OCI-M1 (cell line): ENCODE data around the gene MKLN1.

Source experiments
- DNase-seq: peaks from one replicate; lab custom pipeline; 2025; lab: John Stamatoyannopoulos, UW

Gene MKLN1

DNA sequence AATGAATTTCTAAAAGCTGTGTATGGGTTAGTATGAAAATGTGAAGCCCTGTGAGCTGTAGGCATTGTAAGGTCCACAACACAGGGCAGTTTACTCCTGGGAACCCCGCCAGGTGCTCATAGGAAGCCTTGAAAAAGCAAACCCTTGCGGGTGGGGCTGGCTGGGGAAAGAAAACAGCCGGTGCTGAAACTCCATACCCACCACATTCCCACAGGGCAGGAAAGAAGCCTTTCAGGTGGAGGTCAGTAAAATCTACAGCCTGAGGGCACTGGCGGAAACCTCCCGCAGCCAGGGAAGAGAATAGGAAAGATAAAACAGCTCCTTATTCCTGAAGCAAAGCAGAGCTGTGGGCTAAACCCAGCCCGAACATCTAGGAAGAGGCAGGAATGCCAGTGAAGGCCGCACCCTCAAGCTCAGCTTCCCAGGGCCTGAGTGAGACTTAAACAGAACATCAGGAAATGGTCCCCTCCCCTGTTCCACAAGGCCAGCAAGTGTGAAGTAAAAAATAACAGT, 194.0 kb downstream of the MKLN1 start:
- no peak for DNase-seq

GRCh38 chr7:131522325-131522930, 194.8 kb downstream of the MKLN1 start:
- DNase-seq = peak; percentile 64

DNA sequence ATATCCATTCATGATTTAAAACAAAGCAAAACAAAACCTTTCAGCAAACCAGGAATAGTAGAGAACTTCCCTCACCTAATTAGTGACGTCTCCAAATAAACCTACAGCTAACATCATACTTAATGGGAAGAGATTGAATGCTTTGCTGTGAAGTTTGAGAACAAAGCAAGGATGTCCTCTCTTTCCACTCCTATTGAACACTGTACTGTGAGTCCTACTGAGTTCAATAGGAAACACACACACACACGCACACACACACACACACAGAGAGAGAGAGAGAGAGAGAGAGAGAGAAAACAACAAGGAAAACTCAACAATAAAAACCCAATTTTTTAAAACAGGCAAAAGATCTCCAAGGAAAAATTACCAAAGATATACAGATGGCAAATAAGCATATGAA, 196.4 kb downstream of the MKLN1 start:
- no peak for DNase-seq

- no peak for DNase-seq
Measured at GRCh38 chr7:131524703-131525102, 197.0 kb downstream of the MKLN1 start.

DNA sequence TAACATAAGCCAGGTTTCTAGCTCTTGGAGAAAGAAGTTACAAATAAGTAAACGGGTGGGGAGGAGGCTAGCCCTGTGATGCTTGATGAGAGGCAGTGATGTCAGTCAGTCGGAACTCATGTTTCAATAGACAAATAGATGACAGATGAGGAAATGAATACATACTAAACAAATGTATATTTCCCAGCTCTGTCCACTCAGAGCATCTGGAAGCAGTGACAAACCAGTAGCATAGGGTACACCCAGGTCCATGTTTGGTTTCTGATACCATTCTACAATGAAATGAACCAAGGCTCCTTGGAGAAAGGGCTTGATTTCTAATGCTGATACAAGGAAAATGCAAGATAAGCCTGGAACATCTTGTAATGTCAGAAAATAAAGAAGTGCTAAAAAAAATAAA, 198.1 kb downstream of the MKLN1 start:
- DNase-seq = no peak

- DNase-seq = no peak
Measured at GRCh38 chr7:131527456-131527855, 199.8 kb downstream of the MKLN1 start.

DNA sequence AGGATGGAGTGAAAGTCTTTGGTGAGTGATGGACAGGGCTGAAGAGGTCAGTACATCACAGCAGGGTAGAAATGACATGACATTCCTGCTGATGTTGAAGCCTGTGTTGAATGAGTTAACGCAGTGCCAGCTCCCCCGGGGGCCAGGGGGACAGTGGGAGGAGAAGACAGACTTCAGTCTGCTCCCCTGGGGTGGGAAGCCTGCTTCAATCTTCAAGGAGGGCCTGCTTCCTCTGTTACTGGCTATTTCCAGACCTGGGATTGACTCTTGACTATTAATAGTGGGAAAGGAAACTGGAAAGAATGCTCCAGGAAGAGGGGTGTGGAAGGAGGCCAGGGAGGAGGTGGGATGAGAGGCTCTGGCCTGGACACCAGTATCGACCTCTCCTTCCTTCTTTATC, 201.5 kb downstream of the MKLN1 start:
- DNase-seq = no peak

DNA sequence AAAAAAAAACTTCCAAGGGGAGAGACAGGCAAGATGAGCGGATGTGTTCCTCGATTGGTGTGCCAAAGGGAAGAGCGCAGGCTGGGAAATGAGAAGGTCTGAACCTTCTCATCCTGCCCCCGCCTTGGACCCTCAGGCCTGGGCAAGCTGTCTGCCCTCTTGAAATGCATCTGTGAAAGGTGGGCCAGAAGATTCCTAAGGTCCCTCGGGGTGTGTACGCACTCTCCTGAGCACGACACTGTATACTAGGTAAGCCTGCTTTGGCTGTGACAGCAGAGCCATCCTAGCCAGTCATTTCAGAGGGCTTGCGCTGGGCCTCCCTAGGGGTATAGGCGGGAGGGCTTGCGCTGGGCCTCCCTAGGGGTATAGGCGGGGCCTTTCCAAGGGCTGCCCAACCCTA, 201.9 kb downstream of the MKLN1 start:
- no peak for DNase-seq

- no peak for DNase-seq
Measured at GRCh38 chr7:131530137-131530536, 202.5 kb downstream of the MKLN1 start.

DNA sequence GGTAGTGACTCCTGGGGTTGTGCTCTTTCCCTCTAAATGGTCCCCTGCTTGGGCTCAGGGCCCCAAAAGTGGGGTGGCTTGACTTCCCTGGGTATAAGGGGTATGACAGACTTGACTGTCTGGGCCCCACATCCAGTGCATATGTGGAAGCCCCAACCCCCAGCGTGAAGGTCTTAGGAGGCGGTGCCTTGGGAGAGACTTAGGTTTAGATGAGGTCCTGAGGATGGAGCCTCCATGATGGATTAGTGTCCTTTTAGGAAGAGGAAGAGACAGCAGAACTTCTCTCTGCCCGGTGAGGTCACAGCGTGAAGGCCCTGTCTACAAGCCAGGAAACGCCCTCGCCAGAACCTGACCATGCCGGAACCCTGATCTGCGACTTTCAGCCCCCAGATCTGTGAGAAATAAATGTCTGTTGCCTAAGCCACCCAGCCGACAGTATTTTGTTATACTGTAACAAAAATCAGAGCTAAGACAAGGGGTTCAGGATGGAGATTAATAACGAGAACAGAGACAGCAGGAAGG, 205.0 kb downstream of the MKLN1 start:
- no peak for DNase-seq

DNA sequence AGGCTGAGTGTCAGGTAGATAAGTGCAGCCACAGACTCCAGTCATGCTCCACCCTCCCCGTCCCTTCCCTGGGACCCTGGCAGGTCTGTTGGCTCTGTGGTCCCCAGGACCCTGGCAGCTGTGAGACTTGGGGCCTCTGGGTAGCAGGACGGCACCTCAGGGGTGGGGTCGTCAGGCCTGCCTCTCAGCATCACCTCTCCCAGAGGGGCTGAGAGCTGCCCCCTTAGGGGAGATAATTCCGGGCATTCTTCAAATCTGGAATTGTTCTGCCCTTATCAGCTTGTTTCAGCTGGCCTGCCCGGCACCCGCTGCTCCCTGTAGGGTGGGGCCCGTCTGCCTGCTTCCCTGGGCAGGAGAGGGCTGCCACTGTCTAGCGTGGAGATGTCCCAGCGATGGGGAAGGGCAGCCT, 205.5 kb downstream of the MKLN1 start:
- no peak for DNase-seq

- no peak for DNase-seq
Measured at GRCh38 chr7:131533566-131534561, 206.2 kb downstream of the MKLN1 start.

DNA sequence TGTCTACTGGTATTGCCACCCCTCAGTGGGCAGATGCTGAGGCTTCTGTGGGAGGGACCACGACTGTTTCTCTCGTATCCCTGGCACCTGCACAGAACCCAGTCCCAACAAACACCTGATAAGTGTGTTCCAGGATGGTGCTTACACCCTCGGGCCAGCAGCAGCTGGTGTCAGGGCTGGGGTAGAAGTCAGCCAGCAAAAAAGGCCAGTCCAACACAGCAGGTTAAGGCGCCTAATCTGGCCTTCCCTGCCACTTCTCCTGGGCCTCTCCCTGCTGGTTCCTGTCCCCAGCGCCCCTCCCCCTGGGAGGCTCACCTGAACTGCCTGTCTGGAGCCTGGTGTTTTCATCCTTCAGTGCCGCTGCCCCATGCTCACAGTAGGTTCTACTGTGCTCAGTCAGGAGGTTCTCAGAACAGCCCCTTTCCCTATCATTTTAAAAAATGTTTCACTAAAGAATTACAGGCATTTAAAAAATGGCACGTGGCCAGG, 208.7 kb downstream of the MKLN1 start:
- DNase-seq = no peak

DNA sequence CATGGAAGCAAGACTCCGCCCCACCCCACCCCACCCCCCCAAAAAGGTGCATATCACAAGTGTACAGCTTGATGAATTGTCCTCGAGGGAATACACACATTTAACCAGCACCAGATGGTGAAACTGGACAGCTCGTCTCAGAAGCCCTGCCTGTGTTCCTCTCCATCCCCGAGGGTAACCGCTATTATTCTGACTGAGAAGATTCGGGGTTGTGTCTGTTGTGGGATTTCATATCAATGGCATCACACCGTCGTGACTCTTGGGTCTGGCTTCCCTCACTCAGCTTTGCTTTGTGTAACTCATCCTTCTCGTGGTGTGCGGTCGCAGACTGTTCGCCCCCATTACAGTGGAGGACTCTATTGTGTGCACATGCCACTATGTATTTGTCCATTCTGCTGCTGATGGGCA, 209.9 kb downstream of the MKLN1 start:
- DNase-seq = no peak

- no peak for DNase-seq
Measured at GRCh38 chr7:131538071-131538812, 210.6 kb downstream of the MKLN1 start.

DNA sequence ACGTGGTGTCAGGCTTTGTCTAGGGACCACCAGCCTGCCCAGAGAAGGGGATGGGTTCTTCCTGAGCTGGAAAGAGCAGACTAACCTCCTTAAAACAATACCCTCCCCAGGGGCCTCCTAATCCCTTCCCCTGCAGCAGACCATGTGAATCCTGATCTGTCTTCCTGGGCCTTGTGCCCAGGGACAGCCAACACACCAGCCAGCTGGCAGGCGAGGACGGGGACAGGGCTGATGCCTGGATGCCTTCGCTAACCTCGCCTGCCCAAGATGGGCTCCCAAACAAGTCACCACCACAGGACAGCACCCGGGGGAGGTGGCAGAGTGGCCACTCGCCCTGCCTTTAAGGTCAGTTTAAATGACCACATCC, 211.1 kb downstream of the MKLN1 start:
- no peak for DNase-seq

GRCh38 chr7:131540491-131541162, 213.0 kb downstream of the MKLN1 start:
- DNase-seq = no peak

- no peak for DNase-seq
Measured at GRCh38 chr7:131543298-131543697, 215.6 kb downstream of the MKLN1 start.

- no peak for DNase-seq
Measured at GRCh38 chr7:131544021-131544420, 216.3 kb downstream of the MKLN1 start.

GRCh38 chr7:131544449-131545301, 217.0 kb downstream of the MKLN1 start:
- DNase-seq = peak; percentile 49

DNA sequence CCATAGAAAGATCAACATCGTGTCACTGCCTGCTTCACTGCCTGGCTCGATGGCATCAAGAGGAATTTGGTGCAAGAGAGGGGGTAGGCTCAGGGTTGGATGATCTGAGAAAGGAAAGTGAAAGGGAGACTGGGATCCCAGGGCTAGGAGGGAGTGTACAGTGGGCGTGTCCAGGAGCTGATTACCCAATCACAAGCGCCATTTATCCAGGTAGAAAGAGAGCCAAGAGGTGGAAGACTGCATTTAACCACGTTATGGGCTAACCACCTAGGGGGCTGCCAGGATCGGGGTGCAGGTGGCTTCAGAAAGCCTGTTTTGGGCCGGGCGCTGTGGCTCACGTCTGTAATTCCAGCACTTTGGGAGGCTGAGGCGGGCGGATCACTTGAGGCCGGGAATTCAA, 218.4 kb downstream of the MKLN1 start:
- peak; percentile 52 for DNase-seq
